GM18873 (cell line): ENCODE measurements around the gene KCNIP4.
"Not testable (repeated sequence)": the region's sequence is repeated elsewhere in the genome, so short reads cannot be mapped to it uniquely, and the experiment has no call there.

Source experiments
- ATAC-seq: cut with Tn5 transposase; IDR thresholded peaks from one replicate; pipeline ENCODE4 v1.9.1; 2021; ENCODE audit warnings: mild to moderate bottlenecking, moderate library complexity, moderate number of reproducible peaks; ENCODE audit not compliant: unreplicated experiment, low FRiP score

The KCNIP4 gene

DNA sequence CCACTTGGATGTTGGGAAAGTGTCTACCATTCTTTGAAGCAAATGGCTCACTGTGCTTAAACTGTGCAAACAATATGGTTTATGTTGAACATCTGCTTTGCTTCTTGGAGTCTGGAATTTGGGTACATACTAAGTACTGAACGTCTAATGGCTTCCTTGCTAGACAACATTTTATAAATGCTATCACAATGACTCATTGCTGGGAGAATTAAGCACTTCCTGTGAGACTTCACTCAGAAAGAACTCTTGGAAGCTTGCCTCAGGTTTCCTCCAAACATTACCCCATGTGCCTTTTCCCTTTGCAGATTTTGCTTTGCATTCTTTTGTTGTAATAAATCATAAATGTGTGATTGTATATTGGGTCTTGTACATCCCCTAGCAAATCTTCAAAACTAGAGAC, 1108.6 kb downstream of the KCNIP4 start:
- no peak for ATAC-seq

DNA sequence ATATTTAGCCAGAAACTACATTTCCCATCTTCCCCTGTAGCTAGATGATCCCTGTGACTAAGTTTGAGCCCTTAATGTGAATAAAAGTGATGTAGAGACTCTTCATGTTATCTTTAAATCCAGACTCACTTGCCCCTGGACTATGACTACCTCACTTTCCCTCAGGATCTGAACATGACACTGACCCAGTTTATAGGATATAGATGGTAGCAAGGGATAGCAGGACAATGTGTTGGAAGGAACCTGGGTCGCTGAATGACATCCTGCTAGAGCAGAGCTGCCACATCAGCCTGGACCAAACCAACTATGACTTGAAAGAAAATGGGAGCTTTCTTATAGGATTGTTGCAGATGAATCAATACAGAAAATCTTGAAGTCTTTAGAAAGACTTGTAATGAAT, 1110.1 kb downstream of the KCNIP4 start:
- no peak for ATAC-seq

DNA sequence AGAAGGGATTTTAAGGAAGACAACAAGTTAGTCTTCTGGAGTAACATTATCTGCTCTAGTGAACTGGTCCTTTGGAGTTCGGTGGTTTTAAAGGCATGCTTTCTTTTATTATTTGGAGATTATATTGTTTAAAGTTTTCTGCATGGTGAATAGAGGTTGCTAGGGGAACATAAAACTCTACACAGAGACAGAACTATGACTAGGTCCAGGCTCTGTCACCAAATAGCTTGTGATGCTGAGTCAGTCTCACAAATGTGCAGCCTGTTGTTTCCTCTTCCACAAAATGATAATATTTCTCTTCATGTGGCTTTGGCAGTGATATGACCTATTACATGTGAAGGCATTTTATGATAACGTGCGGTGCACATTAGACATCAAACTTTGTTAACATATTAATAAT, 1115.7 kb downstream of the KCNIP4 start:
- ATAC-seq, result no peak

DNA sequence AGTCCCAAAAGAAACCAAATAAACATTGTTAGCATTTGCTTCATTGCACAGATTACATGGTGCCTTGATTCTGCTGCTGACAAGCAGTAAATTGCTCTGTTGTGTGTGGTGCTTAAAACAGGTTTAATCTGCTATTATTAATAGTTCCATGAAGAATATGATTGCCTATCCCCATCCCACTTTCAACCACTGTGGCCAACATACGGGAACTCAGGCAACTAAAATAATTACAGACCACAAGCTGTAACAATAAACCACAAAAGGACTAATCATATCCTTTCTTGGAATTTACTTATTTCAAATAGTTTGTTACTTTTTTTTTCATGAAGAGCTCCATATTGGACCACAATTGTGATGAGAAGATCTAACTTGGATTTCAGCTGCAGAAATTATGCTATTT, 1116.8 kb downstream of the KCNIP4 start:
- no peak for ATAC-seq

DNA sequence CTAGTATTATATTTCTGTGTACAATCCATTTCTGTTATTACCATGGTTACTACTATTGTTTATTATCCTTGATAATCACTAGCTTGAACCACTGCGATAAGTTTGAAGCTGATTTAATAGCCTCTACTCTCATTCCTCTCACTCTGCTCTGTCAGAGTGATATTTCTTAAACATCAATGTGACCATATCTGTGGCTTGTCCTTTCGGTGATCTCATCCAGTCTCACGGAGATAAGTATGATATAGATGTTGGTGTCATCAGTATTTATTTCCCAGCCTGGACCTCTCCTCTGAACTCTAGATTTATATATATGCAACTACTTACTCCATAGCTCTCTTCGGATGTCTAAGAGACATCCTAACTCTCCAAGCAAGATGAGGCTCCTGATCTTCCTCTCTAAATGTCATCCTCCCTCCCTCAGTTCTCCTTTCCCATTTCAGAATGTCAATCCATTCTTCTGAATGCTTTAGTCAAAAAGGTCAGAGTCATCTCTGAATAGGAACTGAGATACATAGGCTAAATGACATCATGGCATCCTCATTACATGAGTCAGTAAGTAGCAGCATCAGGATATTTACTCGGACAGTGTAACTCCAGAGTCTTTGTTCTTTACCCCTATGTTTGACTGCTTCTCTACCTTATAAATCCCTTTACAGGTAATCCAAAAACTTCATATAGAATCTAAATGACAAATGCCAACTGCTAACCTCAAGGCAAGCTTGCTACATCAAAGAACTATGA, 1118.8 kb downstream of the KCNIP4 start:
- ATAC-seq, result no peak

DNA sequence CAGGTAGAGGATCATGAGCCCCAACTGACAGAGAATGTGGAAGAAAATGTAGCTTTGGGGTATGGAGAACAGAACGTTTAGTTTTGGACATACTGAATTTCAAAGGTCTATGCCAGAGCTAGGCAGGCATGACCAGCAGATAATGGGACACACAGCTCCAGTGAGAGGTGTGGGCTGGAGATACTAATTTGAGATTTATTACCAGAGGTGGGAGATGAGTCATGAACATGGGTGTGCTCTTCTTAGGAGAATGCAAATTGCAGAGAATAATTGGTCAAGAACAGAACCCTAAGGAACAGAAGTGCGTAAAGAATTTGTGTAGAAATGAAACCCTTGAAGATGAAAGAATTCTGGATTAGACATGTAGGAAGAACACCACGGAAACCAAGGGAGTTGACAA, 1123.1 kb downstream of the KCNIP4 start:
- no peak for ATAC-seq

DNA sequence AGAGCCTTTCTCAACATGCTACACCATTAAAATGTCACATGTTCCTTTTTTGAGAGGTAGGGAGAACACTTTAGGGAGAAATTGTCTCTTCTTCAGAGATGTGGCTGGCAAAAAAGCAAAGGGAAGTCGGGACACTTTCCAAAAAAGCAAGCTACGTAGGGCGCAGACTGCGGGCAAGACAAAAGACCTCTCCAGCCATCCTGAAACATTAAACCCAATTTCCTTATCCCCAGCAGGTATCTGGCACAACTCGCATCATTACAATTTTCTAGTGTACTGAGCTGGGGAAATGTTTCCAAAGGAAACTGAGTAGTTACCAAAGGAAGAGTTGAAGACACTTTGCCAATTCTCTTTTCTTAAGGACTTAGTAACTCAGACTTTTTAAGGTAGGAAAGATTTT, 1132.3 kb downstream of the KCNIP4 start:
- ATAC-seq, result no peak

DNA sequence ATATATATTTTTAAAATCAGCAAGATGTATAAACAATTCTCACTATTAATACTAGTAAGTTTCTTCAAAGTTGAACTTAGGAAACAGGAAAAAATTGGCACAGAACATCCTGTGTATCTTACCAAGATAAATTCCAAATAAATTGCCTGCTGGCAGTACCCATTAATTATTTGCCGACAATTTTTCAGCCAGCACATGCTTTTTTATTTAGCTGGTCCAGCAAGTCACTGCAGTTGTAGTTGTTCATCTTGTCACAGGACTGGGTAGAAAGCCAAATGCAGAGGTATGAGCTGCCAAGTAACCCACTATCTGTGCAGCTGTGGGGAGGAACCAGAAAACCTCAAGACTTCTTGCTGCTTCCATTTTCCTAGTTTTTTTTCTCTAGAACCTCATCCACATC, 1134.9 kb downstream of the KCNIP4 start:
- no peak for ATAC-seq

DNA sequence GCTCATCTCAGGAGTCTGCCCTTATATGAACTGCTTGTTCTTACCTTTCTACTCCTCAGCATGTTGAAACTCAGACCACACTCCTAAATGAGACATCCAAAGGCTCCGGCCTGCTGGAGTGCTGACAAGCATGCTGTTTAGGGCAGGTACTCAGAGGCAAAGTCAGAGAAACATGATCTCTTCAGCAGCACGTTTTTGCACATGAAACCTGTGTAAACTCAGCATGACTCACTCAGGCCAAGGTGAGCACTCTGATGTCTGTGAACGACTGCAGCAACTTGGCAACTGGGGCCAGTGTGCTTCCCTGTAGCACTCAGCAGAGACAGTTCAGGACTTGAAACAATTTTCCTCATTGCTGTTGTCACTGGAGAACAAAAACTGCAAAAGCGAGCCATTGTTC, 1138.8 kb downstream of the KCNIP4 start:
- ATAC-seq, result no peak

DNA sequence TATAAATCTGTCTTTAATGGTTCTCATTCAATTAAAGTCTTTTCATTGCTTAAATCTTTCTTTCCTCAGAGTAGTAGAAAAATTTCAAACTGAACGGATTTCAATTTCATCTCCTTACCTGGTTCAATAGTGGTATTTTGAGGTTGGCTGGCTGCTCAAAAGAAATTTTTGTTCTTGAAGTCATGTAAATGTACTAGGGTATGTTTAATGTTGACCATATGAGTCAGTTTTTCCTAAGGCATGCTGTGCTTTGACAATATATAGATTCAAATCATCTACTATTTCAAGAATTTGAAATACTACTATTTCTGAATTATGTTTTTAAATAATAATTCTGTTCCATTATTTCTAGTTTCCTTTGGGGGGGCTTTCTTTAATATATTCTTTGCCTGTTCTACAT, 1142.9 kb downstream of the KCNIP4 start:
- ATAC-seq, result no peak

DNA sequence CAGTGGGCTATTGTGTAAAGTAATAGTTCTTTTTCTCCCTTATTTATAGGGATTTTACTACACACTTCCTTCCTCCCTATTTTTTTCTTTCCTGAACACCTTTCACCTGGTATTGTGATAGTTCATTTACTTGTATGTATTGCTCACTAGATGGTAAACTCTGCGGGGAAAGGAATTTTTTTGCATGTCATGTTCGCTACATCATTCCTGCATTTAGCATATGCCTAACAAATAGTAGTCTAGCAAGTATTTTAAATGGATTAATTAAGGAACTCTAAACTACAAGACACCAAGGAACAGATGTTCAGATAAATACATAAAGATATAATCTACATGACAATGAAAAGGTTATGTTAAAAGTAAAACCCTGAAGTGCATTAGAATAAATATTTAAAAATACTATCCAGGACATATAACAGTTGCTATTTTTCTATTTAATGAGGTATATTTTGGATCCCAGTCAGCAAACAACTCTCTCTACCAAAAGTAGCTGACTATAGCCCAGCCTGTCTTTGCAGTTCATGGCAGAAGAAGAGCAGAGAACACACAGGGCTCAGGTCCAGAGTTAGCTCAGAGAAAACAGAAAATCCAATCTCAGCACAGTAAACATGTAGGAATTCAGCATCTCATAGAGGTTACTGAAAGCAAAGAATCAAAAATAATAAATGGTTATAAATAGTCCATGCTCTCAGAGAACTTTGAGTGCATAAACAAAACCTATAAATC, 1160.5 kb downstream of the KCNIP4 start:
- ATAC-seq, result no peak

DNA sequence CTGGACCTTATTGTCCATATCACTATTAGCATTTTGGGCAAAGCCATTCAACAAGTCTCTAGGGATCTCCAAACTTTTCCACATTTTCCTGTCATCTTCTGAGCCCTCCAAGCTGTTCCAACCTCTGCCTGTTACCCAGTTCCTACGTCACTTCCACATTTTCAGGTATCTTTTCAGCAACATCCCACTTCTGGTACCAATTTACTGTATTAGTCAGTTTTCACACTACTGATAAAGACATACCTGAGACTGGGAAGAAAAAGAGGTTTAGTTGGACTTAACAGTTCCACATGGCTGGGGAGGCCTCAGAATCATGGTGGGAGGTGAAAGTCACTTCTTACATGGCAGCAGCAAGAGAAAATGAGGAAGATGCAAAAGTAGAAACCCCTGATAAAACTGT, 1165.4 kb downstream of the KCNIP4 start:
- ATAC-seq, result not testable (repeated sequence)

DNA sequence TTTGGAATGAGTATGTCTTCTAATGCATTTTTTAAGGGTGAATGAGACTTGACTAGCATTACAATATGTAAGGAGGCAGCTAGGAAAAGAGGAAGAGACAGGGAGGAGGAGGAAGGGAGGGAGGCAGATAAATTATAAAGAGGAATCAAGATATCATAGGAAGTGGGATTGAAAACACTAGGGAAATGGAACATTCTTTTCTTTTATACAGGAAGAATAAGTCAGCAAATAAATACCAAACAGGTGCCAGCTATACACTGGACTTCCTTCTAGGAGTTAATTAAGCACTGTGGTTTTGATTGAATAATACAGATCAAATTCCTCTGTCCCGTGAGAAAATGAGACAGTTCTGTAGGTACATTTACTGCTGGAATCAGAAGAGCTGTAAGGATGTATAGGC, 1169.7 kb downstream of the KCNIP4 start:
- no peak for ATAC-seq

DNA sequence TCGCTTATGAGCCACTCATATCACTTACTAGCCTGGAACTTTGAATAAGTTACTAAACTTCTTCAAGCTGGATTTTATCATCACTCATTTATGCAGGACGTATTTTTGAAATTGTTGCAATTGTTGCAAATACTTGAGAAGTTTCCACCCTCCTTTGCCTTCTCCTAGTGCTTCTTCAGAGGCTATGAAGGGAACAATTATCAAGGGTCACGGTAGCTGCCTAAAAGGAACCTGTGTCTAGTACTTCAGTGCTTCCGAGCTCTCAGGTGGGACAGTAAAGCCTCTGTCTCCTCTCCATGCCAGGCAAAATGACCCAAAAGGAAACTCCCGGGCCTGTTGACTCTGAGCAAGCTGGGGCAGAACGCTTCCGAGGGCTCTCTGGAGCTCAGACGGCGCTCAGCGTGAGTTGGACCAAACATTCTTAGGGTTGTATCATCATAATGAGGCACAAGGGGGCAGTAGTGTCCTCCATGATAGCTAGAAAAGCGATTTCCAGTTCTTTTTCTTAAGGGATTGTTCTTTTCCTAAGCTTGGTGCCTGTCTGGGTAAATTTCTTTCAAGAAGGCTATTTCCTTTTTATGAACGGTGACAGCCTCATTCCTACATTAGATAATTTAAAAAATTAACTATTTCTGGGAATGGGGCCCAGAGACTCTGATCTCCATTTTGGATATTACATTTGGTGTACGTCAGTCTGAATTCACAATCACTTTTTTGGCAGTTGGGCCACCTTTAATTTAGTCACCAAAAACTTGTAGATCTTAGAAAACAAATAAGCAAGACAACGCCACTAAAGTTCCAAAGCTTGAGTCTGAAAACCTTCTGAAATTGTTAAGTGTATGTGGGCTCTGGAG, 1175.2 kb downstream of the KCNIP4 start:
- ATAC-seq, result no peak

DNA sequence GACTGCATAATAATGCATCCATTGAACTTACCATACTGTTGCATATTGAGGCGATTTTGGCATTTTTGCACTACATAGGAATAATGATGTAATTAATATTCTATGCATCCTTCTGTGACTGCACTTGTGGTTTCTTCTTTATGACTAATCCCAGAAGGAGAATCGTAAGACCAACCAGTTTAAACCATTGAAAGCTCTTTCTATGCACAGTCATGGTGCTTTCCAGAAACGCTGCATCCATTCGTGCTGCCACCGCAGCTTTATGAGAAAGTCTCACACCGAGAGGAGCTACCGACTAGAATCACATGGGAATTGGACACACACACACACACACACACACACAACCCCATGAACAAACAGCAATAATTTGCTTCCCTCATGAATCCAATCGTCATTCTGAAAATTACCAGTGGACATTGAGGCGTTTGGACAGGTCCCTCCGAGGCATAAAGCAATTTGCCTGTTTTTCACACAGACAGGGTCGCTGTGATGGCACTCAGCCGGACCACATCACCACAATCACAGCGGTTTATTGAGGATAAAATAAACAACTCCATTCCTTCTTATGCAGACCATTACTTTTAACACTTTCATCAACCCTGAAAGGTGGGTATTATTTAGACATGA, 1184.1 kb downstream of the KCNIP4 start:
- no peak for ATAC-seq

DNA sequence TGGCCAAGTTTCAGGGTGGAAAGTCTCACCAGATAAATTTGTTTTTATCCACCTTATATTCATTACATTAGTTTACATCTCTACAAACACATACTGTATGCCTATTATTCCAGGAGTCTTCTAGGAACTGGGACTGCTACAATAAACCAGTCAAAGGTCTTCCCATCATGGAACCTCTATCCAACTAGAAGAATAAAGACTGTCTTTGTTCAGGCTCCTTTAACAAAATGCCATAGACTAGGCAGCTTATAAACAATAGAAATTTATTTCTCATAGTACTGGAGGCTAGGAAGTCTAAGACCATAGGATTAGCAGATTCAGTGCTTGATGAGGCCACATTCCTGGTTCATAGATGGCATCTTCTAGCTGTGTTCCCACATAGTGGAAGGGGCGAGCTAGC, 1186.7 kb downstream of the KCNIP4 start:
- ATAC-seq, result no peak

DNA sequence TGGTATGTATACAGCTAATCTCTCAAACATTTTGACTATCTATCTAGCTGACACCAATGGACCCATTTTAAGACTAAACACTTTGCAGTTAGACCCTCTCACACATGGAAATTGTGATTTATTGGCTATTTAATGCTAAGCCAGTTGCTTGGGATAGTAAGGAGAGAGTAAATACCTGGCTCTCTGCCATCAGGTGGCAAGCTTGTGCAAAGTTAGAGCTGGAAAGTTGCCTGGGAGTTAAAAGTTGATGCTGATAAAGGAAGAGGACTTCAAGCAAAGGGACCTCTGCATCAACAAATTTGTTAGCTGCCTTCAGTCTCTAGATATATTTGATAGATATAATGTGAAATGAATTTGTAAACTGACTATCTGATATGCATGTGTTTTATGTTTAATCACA, 1187.2 kb downstream of the KCNIP4 start:
- no peak for ATAC-seq

DNA sequence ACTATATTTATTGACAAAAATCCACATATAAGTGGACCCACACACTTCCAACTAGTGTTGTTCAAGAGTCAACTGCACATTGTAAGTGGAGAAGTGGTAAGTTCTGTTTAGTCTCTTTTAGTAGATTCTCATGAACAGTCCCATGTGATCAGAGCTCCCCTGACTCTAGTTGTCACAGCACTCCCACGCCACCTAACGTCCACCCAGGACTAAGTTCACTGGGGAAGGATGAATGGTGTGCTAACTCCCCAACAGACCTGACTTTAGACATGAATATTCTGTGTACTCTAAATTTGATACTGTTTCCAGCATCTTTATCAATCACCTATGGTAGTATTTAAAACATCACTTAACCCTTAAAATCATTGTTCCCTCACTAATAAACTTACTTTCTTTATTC, 1188.5 kb downstream of the KCNIP4 start:
- ATAC-seq, result no peak

DNA sequence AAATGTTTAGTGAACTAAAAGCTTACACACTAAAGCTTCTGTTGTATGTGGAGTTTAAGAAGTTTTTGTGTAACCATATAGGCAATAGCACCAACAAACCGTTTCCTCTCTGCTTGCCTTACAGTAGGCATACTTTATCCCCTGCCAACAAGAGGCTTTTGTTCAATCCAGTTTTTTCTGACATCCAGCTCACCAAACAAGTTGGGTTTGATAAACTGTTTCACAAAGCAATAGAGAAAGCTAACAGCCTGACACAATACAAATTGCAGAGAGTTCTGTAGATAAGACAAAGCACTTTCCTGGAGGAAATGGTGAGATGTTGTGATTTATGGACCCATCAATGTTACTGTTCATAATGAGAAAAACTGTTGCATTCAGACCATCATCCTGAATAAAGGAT, 1194.5 kb downstream of the KCNIP4 start:
- ATAC-seq, result no peak

DNA sequence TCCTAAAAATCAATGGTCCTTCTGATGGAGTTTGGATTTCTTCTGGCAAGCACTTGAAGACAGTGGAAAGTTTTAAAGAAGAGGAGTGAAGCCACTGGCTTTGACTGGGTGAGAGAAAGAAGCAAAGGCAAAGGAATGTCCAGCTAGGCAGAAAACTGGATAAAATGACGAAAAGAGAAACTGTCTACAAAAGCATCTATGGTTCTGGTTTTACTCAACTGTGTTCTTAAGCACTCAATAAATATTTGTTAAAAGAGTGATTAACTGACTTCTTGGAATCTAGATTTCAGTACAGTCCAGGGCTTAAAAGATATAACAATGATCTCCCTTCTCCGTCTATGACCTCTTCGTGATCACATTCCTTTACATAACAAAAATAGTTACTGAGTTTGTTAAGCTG, 1195.9 kb downstream of the KCNIP4 start:
- no peak for ATAC-seq

DNA sequence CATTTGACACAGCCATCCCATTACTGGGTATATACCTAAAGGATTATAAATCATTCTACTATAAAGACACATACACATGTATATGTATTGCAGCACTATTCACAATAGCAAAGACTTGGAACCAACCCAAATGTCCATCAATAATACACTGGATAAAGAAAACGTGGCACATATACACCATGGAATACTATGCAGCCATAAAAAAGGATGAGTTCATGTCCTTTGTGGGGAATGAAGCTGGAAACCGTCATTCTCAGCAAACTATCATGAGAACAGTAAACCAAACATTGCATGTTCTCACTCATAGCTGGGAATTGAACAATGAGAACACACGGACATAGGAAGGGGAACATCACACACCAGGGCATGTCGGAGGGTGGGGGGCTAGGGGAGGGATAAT, 1202.6 kb downstream of the KCNIP4 start:
- not testable (repeated sequence) for ATAC-seq
